ENCODE measurements around the gene PROM1.

DNA sequence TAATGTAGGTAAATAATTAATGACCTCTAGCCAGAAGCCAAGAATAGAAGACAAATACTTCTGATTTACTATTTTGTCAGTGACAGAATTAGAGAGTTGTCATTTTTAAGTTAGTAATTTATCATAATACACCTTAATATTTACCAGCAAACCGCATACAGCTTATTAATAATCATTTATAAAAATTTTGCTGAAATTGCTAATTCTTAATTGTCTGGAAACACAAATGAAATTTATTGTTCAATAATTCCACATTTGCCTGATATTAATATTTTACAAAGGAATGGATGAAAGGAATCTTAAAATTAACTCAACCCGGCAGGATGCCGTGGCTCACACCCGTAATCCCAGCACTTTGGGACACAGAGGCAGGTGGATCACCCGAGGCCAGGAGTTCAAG is 44.7 kb downstream of the PROM1 start:
- no peak for TF ChIP-seq CBFB (CRISPR knock-in tag; IDR thresholded peaks at IDR 0.05; ENCODE audit: low read depth)
- TF ChIP-seq CTCF (IDR thresholded peaks at IDR 0.05), result no peak
- no peak for TF ChIP-seq KAT7 (CRISPR knock-in tag; IDR thresholded peaks at IDR 0.05; ENCODE audit: borderline replicate concordance)
- no peak for TF ChIP-seq USF1 (CRISPR knock-in tag; IDR thresholded peaks at IDR 0.05)
- TF ChIP-seq, protein P1, sequence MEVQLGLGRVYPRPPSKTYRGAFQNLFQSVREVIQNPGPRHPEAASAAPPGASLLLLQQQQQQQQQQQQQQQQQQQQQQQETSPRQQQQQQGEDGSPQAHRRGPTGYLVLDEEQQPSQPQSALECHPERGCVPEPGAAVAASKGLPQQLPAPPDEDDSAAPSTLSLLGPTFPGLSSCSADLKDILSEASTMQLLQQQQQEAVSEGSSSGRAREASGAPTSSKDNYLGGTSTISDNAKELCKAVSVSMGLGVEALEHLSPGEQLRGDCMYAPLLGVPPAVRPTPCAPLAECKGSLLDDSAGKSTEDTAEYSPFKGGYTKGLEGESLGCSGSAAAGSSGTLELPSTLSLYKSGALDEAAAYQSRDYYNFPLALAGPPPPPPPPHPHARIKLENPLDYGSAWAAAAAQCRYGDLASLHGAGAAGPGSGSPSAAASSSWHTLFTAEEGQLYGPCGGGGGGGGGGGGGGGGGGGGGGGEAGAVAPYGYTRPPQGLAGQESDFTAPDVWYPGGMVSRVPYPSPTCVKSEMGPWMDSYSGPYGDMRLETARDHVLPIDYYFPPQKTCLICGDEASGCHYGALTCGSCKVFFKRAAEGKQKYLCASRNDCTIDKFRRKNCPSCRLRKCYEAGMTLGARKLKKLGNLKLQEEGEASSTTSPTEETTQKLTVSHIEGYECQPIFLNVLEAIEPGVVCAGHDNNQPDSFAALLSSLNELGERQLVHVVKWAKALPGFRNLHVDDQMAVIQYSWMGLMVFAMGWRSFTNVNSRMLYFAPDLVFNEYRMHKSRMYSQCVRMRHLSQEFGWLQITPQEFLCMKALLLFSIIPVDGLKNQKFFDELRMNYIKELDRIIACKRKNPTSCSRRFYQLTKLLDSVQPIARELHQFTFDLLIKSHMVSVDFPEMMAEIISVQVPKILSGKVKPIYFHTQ (CRISPR knock-in tag; IDR thresholded peaks at IDR 0.05), result no peak
- no peak for TF ChIP-seq USF2 (CRISPR knock-in tag; IDR thresholded peaks at IDR 0.05)
